Common myeloid progenitor, CD34-positive (primary cell): ENCODE data around the gene ITPR3.
A peak's percentile ranks its signal among the peaks of the same experiment; 100 is the strongest.

ENCODE experiments used
- CTCF ChIA-PET: fragments of 350-600 bp; sonication (Branson Sonifier 250); formaldehyde crosslinking; loops from one replicate; lab custom pipeline; 2021; ENCODE audit warnings: antibody characterized with exemption; lab: Charles Lee
- POLR2A ChIA-PET: fragments of 350-600 bp; sonication (Branson Sonifier 250); formaldehyde crosslinking; loops from one replicate; lab custom pipeline; 2021; ENCODE audit warnings: antibody characterized with exemption; lab: Charles Lee
- DNase-seq, 3 donors: peaks; one replicate each; pipeline versions ENCODE4 v3.0.0 to v3.0.0-alpha.2; 2013
- H3K27ac ChIP-seq, 2 experiments: 1 replicate in 1 of 2; 2 replicates in 1 of 2; pipeline ENCODE4 v1.7.0; 2013; ENCODE audit warnings: inconsistent platforms in 2 of 2, low read length in 2 of 2, mild to moderate bottlenecking in 2 of 2, low read depth in 1 of 2, moderate library complexity in 1 of 2; ENCODE audit not compliant: severe bottlenecking in 2 of 2, insufficient read depth in 1 of 2, poor library complexity in 1 of 2
- H3K27me3 ChIP-seq, 5 experiments: replicated peaks in 2 of 5; 1 replicate in 3 of 5; 2 replicates in 2 of 5; pipeline versions ENCODE4 v1.6.1 to v1.7.0; 2013; ENCODE audit warnings: low read length in 4 of 5, mild to moderate bottlenecking in 2 of 5, moderate library complexity in 2 of 5, inconsistent platforms in 1 of 5; ENCODE audit not compliant: insufficient read depth in 5 of 5, control insufficient read depth in 4 of 5
- H3K36me3 ChIP-seq, 4 experiments: 1 replicate in 2 of 4; 2 replicates in 2 of 4; pipeline versions ENCODE4 v1.6.1 to v1.7.0; 2013; ENCODE audit warnings: low read length in 3 of 4, control low read depth in 1 of 4, mild to moderate bottlenecking in 1 of 4; ENCODE audit not compliant: control insufficient read depth in 4 of 4, insufficient read depth in 4 of 4
- H3K4me1 ChIP-seq, 4 experiments: 1 replicate in 3 of 4; 2 replicates in 1 of 4; pipeline versions ENCODE4 v1.6.1 to v1.7.1; 2013; ENCODE audit warnings: low read length in 3 of 4, mild to moderate bottlenecking in 3 of 4, control low read depth in 1 of 4, inconsistent platforms in 1 of 4, moderate library complexity in 1 of 4; ENCODE audit not compliant: control insufficient read depth in 4 of 4, insufficient read depth in 4 of 4; ENCODE audit errors: control extremely low read depth in 1 of 4
- H3K4me3 ChIP-seq, 7 experiments: 1 replicate in 4 of 7; 2 replicates in 3 of 7; pipeline versions ENCODE4 v1.5.1 to v1.7.0; 2013; ENCODE audit warnings: mild to moderate bottlenecking in 7 of 7, low read length in 6 of 7, moderate library complexity in 6 of 7, inconsistent platforms in 2 of 7, low read depth in 2 of 7, control low read depth in 1 of 7; ENCODE audit not compliant: insufficient read depth in 4 of 7, control insufficient read depth in 1 of 7; ENCODE audit errors: extremely low read depth in 1 of 7
- H3K9me3 ChIP-seq, 5 experiments: 1 replicate in 4 of 5; 2 replicates in 1 of 5; pipeline versions ENCODE4 v1.6.1 to v1.7.1; 2013; ENCODE audit warnings: low read length in 4 of 5, mild to moderate bottlenecking in 2 of 5, inconsistent platforms in 1 of 5, low read depth in 1 of 5, moderate library complexity in 1 of 5; ENCODE audit not compliant: control insufficient read depth in 4 of 5, insufficient read depth in 2 of 5; ENCODE audit errors: control extremely low read depth in 1 of 5
- WGBS: methylation state at CpG from one replicate; pipeline ENCODE4 v1.1.5; 2013; ENCODE audit not compliant: insufficient coverage; 5-methylcytosine and 5-hydroxymethylcytosine counted together

ITPR3 gene

GRCh38 chr6:33711140-33712129 is 90.3 kb downstream of the ITPR3 start, which contains the start of gene UQCC2:
Gene UQCC2 (minus strand): TSS chr6:33711700. CDS start chr6:33711686, 14 bp downstream.
- WGBS = 3% methylated on average over 65 of the region's 73 CpGs
- DNase-seq = peak; percentile 96 to 98 (median 96)
- ChIA-PET CTCF (interaction anchor here (0.5 to 12.6 kb wide), 20 partner anchors 9 to 127 kb away, joined by 3 to 244 read pairs (median 4); partner anchors contain the start of gene BAK1), POLR2A (interaction anchor here (1.4 kb wide), 1 partner anchor 18 kb away, joined by 3 read pairs; no protein-coding TSS in a partner anchor)
- Histone ChIP-seq H3K27ac (peak within 1 kb of the TSS; percentile 89 to 93), H3K4me1 (peaks cover 9 to 44% (median 30%) of the 10 kb centered on the region in 4 experiments), H3K9me3 (no peaks in the 10 kb centered on the region), H3K36me3 (peaks cover 6 to 40% (median 13%) of the 10 kb centered on the region in 4 experiments), H3K4me3 (peak within 1 kb of the TSS; percentile 60 to 97 (median 83)), H3K27me3 (no peaks in the 10 kb centered on the region)

- WGBS = 100% methylated on average over 1 of the region's 3 CpGs
- no peaks in the 10 kb centered on the region for H3K9me3 ChIP-seq
- no peaks in the 10 kb centered on the region for H3K27me3 ChIP-seq
- H3K36me3 ChIP-seq = peaks cover 0 to 26% (median 8%) of the 10 kb centered on the region in 4 experiments
- ChIA-PET POLR2A (no interaction called here), CTCF (interaction anchor here (0.9 to 2.1 kb wide), 5 partner anchors 10 to 121 kb away, joined by 3 to 11 read pairs (median 4); no protein-coding TSS in a partner anchor)
- peaks cover 9 to 43% (median 29%) of the 10 kb centered on the region in 4 experiments for H3K4me1 ChIP-seq
- no peak overlapping the region for H3K4me3 ChIP-seq
- DNase-seq = no peak
- no peak overlapping the region for H3K27ac ChIP-seq
Observed at GRCh38 chr6:33712914-33713313, 91.8 kb downstream of the ITPR3 start.

GRCh38 chr6:33713786-33714185 is 92.7 kb downstream of the ITPR3 start:
- CTCF ChIA-PET = interaction anchor here (0.9 to 2.1 kb wide), 5 partner anchors 10 to 122 kb away, joined by 3 to 11 read pairs (median 4); no protein-coding TSS in a partner anchor
- H3K36me3 ChIP-seq = peaks cover 0 to 17% (median 6%) of the 10 kb centered on the region in 4 experiments
- 80% methylated on average over 1 of the region's 2 CpGs for WGBS
- no peak overlapping the region for H3K27ac ChIP-seq
- no peak for DNase-seq
- H3K4me1 ChIP-seq = peaks cover 9 to 41% (median 22%) of the 10 kb centered on the region in 4 experiments
- H3K9me3 ChIP-seq = no peaks in the 10 kb centered on the region
- H3K4me3 ChIP-seq = no peak overlapping the region
- POLR2A ChIA-PET = no interaction called here
- H3K27me3 ChIP-seq = no peaks in the 10 kb centered on the region

- Histone ChIP-seq H3K27ac (no peak overlapping the region), H3K36me3 (peaks cover 0 to 10% (median 4%) of the 10 kb centered on the region in 4 experiments), H3K27me3 (no peaks in the 10 kb centered on the region), H3K4me1 (peaks cover 9 to 39% (median 22%) of the 10 kb centered on the region in 4 experiments), H3K4me3 (no peak overlapping the region), H3K9me3 (no peaks in the 10 kb centered on the region)
- WGBS = 86% methylated on average over 5 of the region's 7 CpGs
- ChIA-PET CTCF (interaction anchor here (1.3 to 2.1 kb wide), 4 partner anchors 9 to 52 kb away, joined by 3 to 11 read pairs (median 4); no protein-coding TSS in a partner anchor), POLR2A (no interaction called here)
- peak; percentile 54 to 93 (median 89) for DNase-seq
Observed at GRCh38 chr6:33714385-33715040, 93.4 kb downstream of the ITPR3 start.

GRCh38 chr6:33716379-33716778 is 95.3 kb downstream of the ITPR3 start:
- no peak for DNase-seq
- no peak overlapping the region for H3K4me3 ChIP-seq
- POLR2A ChIA-PET = no interaction called here
- H3K27ac ChIP-seq = no peak overlapping the region
- H3K9me3 ChIP-seq = no peaks in the 10 kb centered on the region
- H3K27me3 ChIP-seq = no peaks in the 10 kb centered on the region
- no peaks in the 10 kb centered on the region for H3K36me3 ChIP-seq
- CTCF ChIA-PET = interaction anchor here (1.0 kb wide), 2 partner anchors 16 to 53 kb away, joined by 3 read pairs; no protein-coding TSS in a partner anchor
- 98% methylated on average over 5 of the region's 7 CpGs for WGBS
- peaks cover 0 to 23% (median 10%) of the 10 kb centered on the region in 4 experiments for H3K4me1 ChIP-seq

GRCh38 chr6:33716890-33717632 is 95.9 kb downstream of the ITPR3 start:
- CTCF ChIA-PET = interaction anchor here (0.9 to 1.5 kb wide), 4 partner anchors 16 to 53 kb away, joined by 3 to 4 read pairs (median 3); no protein-coding TSS in a partner anchor
- 93% methylated on average over 7 of the region's 8 CpGs for WGBS

More at GRCh38 chr6:33716890-33717632, 95.9 kb downstream of the ITPR3 start:
- Histone ChIP-seq H3K27ac (no peak overlapping the region), H3K36me3 (no peaks in the 10 kb centered on the region), H3K9me3 (no peaks in the 10 kb centered on the region), H3K27me3 (no peaks in the 10 kb centered on the region), H3K4me1 (peaks cover 0 to 19% (median 6%) of the 10 kb centered on the region in 4 experiments), H3K4me3 (no peak overlapping the region)
- no peak for DNase-seq
- POLR2A ChIA-PET = no interaction called here
